HG03521 (cell line): Measurements from ENCODE around the gene MOK.
"Not testable (repeated sequence)": the region's sequence is repeated elsewhere in the genome, so short reads cannot be mapped to it uniquely, and the experiment has no call there.

Experiments
- ATAC-seq: cut with Tn5 transposase; IDR thresholded peaks from one replicate; pipeline ENCODE4 v1.9.1; 2021; ENCODE audit warnings: mild to moderate bottlenecking, moderate library complexity; ENCODE audit not compliant: unreplicated experiment

MOK gene

GRCh38 chr14:102249981-102250380, 55.0 kb downstream of the MOK start:
- no peak for ATAC-seq

GRCh38 chr14:102249041-102249440, 55.9 kb downstream of the MOK start:
- ATAC-seq, result no peak

- no peak for ATAC-seq
These were observed 56.8 kb downstream of the MOK start for GRCh38 chr14:102248121-102248520.

GRCh38 chr14:102246071-102246470, 58.9 kb downstream of the MOK start:
- no peak for ATAC-seq

- ATAC-seq, result not testable (repeated sequence)
These were observed 61.2 kb downstream of the MOK start for GRCh38 chr14:102243795-102244194.

GRCh38 chr14:102241147-102241546, 63.8 kb downstream of the MOK start:
- no peak for ATAC-seq

GRCh38 chr14:102240481-102240880, 64.5 kb downstream of the MOK start:
- not testable (repeated sequence) for ATAC-seq

- ATAC-seq, result no peak
These were observed 65.7 kb downstream of the MOK start for GRCh38 chr14:102239231-102239630.

GRCh38 chr14:102238766-102239165, 66.2 kb downstream of the MOK start:
- no peak for ATAC-seq

GRCh38 chr14:102238131-102238530, 66.8 kb downstream of the MOK start:
- ATAC-seq, result no peak

GRCh38 chr14:102236026-102236425, 68.9 kb downstream of the MOK start:
- no peak for ATAC-seq

- no peak for ATAC-seq
These were observed 69.6 kb downstream of the MOK start for GRCh38 chr14:102235275-102235897.

- ATAC-seq, result no peak
These were observed 70.4 kb downstream of the MOK start for GRCh38 chr14:102234331-102235264.

- ATAC-seq, result no peak
These were observed 71.9 kb downstream of the MOK start for GRCh38 chr14:102233081-102233480.

GRCh38 chr14:102232348-102232625, 72.7 kb downstream of the MOK start:
- no peak for ATAC-seq

GRCh38 chr14:102231476-102232347, 73.3 kb downstream of the MOK start:
- no peak for ATAC-seq

GRCh38 chr14:102230481-102231210, 74.3 kb downstream of the MOK start:
- ATAC-seq, result no peak

- ATAC-seq, result no peak
These were observed 75.2 kb downstream of the MOK start for GRCh38 chr14:102229739-102230092.

GRCh38 chr14:102229071-102229738, 75.8 kb downstream of the MOK start:
- ATAC-seq, result no peak

- no peak for ATAC-seq
These were observed 77.6 kb downstream of the MOK start for GRCh38 chr14:102227184-102227964.
